SK-N-SH treated with all-trans-retinoic acid at 6 μM for 48 hours (cell line): ENCODE results near the gene STAM.

ENCODE experiments used
- ATAC-seq: fragments of 200-7000 bp; cut with Tn5 transposase; 3 replicates; pipeline ENCODE4 v1.9.1; 2020; ENCODE audit warnings: mild to moderate bottlenecking, moderate library complexity
- ARNTL ChIP-seq: fragments of 450-650 bp; formaldehyde crosslinking; IDR thresholded peaks from 2 replicates; pipeline ENCODE4 v1.5.0; 2020; ENCODE audit warnings: low read depth, mild to moderate bottlenecking, moderate library complexity, borderline replicate concordance
- BACH2 ChIP-seq: fragments of 250-450 bp; sonication (Bioruptor Pico); IDR thresholded peaks from 2 replicates; pipeline ENCODE4 v1.9.0; 2021; ENCODE audit warnings: mild to moderate bottlenecking, borderline replicate concordance
- CSDC2 ChIP-seq: fragments of 250-450 bp; sonication (Bioruptor Pico); IDR thresholded peaks from 2 replicates; pipeline ENCODE4 v1.5.0; 2020; ENCODE audit warnings: mild to moderate bottlenecking, moderate library complexity
- CSRNP3 ChIP-seq: fragments of 250-450 bp; sonication (Bioruptor Pico); IDR thresholded peaks from 2 replicates; pipeline ENCODE4 v1.5.1; 2021; ENCODE audit warnings: mild to moderate bottlenecking, moderate library complexity
- ESRRG ChIP-seq: fragments of 250-450 bp; sonication (Bioruptor Pico); IDR thresholded peaks from 2 replicates; pipeline ENCODE4 v1.6.1; 2021; ENCODE audit warnings: mild to moderate bottlenecking
- GLIS3 ChIP-seq: fragments of 250-450 bp; sonication (Bioruptor Pico); IDR thresholded peaks from 2 replicates; pipeline ENCODE4 v1.5.0; 2020; ENCODE audit warnings: mild to moderate bottlenecking, moderate library complexity
- ISL1 ChIP-seq: fragments of 250-450 bp; sonication (Bioruptor Pico); IDR thresholded peaks from 2 replicates; pipeline ENCODE4 v2.1.2; 2022; ENCODE audit warnings: mild to moderate bottlenecking, moderate library complexity
- OSR1 ChIP-seq: fragments of 250-450 bp; sonication (Bioruptor Pico); IDR thresholded peaks from 2 replicates; pipeline ENCODE4 v1.8.0; 2022; ENCODE audit warnings: moderate library complexity, mild to moderate bottlenecking, inconsistent platforms
- PATZ1 ChIP-seq: fragments of 250-450 bp; sonication (Bioruptor Pico); IDR thresholded peaks from 2 replicates; pipeline ENCODE4 v1.8.0; 2020; ENCODE audit warnings: mild to moderate bottlenecking, moderate library complexity, borderline replicate concordance
- POU6F1 ChIP-seq: fragments of 250-450 bp; sonication (Bioruptor Pico); IDR thresholded peaks from 2 replicates; pipeline ENCODE4 v1.8.0; 2021; ENCODE audit warnings: low read depth, mild to moderate bottlenecking, moderate library complexity, borderline replicate concordance
- PPARA ChIP-seq: fragments of 250-450 bp; sonication (Bioruptor Pico); IDR thresholded peaks from 2 replicates; pipeline ENCODE4 v1.5.0; 2020; ENCODE audit warnings: mild to moderate bottlenecking, borderline replicate concordance
- RARB ChIP-seq: fragments of 250-450 bp; sonication (Bioruptor Pico); IDR thresholded peaks from 2 replicates; pipeline ENCODE4 v1.8.0; 2021; ENCODE audit warnings: mild to moderate bottlenecking, moderate library complexity
- SNAI2 ChIP-seq: fragments of 250-450 bp; sonication (Bioruptor Pico); IDR thresholded peaks from 2 replicates; pipeline ENCODE4 v1.5.0; 2020; ENCODE audit warnings: mild to moderate bottlenecking, moderate library complexity
- TCF4 ChIP-seq: fragments of 250-450 bp; sonication (Bioruptor Pico); IDR thresholded peaks from 2 replicates; pipeline ENCODE4 v1.8.0; 2021; ENCODE audit warnings: mild to moderate bottlenecking, moderate library complexity, borderline replicate concordance
- TOX ChIP-seq: fragments of 250-450 bp; sonication (Bioruptor Pico); IDR thresholded peaks from 2 replicates; pipeline ENCODE4 v1.8.0; 2021; ENCODE audit warnings: mild to moderate bottlenecking, moderate library complexity, borderline replicate concordance
- TSHZ2 ChIP-seq: fragments of 250-450 bp; sonication (Bioruptor Pico); IDR thresholded peaks from 2 replicates; pipeline ENCODE4 v1.5.0; 2020; ENCODE audit warnings: mild to moderate bottlenecking, moderate library complexity
- ZC3H10 ChIP-seq: fragments of 250-450 bp; sonication (Bioruptor Pico); IDR thresholded peaks from 2 replicates; pipeline ENCODE4 v1.5.1; 2021; ENCODE audit warnings: mild to moderate bottlenecking, moderate library complexity
- ZFP3 ChIP-seq: fragments of 250-450 bp; sonication (Bioruptor Pico); IDR thresholded peaks from 2 replicates; pipeline ENCODE4 v1.5.0; 2020; ENCODE audit warnings: mild to moderate bottlenecking, moderate library complexity
- ZFP30 ChIP-seq: fragments of 450-650 bp; formaldehyde crosslinking; IDR thresholded peaks from 2 replicates; pipeline ENCODE4 v1.5.0; 2022; ENCODE audit warnings: mild to moderate bottlenecking, moderate library complexity
- ZNF565 ChIP-seq: fragments of 450-650 bp; formaldehyde crosslinking; conservative IDR thresholded peaks from 2 replicates; pipeline ENCODE4 v1.5.0; 2020; ENCODE audit warnings: low read depth, mild to moderate bottlenecking, moderate library complexity
- ZNF8 ChIP-seq: fragments of 450-650 bp; formaldehyde crosslinking; IDR thresholded peaks from 2 replicates; pipeline ENCODE4 v1.5.0; 2020; ENCODE audit warnings: mild to moderate bottlenecking, moderate library complexity

The STAM gene

GRCh38 chr10:17758896-17759295, 114.9 kb downstream of the STAM start:
- ATAC-seq, result no peak
- TF ChIP-seq BACH2 (CRISPR knock-in tag) (no peak), ESRRG (CRISPR knock-in tag) (no peak), CSRNP3 (no peak), ZFP30 (CRISPR knock-in tag) (no peak), PPARA (CRISPR knock-in tag) (no peak), TSHZ2 (CRISPR knock-in tag) (no peak), ZFP3 (CRISPR knock-in tag) (no peak), ARNTL (CRISPR knock-in tag) (no peak), TCF4 (no peak), ZNF8 (CRISPR knock-in tag) (no peak), GLIS3 (CRISPR knock-in tag) (no peak), CSDC2 (CRISPR knock-in tag) (no peak), PATZ1 (CRISPR knock-in tag) (no peak), ZNF565 (CRISPR knock-in tag) (no peak), TOX (CRISPR knock-in tag) (no peak), SNAI2 (no peak), ISL1 (no peak), ZC3H10 (CRISPR knock-in tag) (no peak)
- TF ChIP-seq, all 23 proteins: peak for 0

- TF ChIP-seq TCF4 (no peak), ZNF565 (CRISPR knock-in tag) (no peak), OSR1 (CRISPR knock-in tag) (no peak), GLIS3 (CRISPR knock-in tag) (no peak), CSDC2 (CRISPR knock-in tag) (no peak), ZFP30 (CRISPR knock-in tag) (no peak), RARB (no peak), PATZ1 (CRISPR knock-in tag) (no peak), ZFP3 (CRISPR knock-in tag) (no peak), POU6F1 (CRISPR knock-in tag) (no peak), TOX (CRISPR knock-in tag) (no peak), ISL1 (no peak), BACH2 (CRISPR knock-in tag) (no peak), ZNF8 (CRISPR knock-in tag) (no peak), ESRRG (CRISPR knock-in tag) (no peak), TSHZ2 (CRISPR knock-in tag) (no peak), CSRNP3 (no peak)
- no peak for ATAC-seq
These were observed 120.2 kb downstream of the STAM start for GRCh38 chr10:17764142-17764541.
